HG02798 (cell line): ENCODE measurements around the gene AMDHD1.
"Not testable (repeated sequence)": the region's sequence is repeated elsewhere in the genome, so short reads cannot be mapped to it uniquely, and the experiment has no call there.

ENCODE experiments used
- ATAC-seq: cut with Tn5 transposase; IDR thresholded peaks from one replicate; pipeline ENCODE4 v1.9.1; 2021; ENCODE audit warnings: mild to moderate bottlenecking; ENCODE audit not compliant: unreplicated experiment, poor library complexity

The AMDHD1 gene

DNA sequence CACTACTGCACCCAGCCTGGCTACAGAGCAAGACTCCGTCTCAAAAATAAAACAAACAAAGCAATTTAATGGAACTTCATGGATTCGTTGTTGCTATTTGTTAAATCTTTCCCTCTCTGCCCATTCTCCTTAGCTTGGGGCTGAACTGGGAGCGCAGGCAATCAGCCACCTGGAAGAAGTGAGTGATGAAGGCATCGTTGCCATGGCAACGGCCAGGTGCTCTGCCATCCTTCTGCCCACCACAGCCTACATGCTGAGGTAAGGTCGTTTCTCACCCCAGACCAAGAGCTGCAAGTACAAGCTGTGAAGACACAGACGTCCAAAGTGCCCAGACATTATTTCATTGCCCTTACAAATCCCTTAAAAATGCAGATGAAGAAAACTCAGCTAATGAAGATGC lies 19.1 kb downstream of the AMDHD1 start:
- ATAC-seq, result no peak

GRCh38 chr12:95963096-95963495 lies 20.0 kb downstream of the AMDHD1 start:
- no peak for ATAC-seq

DNA sequence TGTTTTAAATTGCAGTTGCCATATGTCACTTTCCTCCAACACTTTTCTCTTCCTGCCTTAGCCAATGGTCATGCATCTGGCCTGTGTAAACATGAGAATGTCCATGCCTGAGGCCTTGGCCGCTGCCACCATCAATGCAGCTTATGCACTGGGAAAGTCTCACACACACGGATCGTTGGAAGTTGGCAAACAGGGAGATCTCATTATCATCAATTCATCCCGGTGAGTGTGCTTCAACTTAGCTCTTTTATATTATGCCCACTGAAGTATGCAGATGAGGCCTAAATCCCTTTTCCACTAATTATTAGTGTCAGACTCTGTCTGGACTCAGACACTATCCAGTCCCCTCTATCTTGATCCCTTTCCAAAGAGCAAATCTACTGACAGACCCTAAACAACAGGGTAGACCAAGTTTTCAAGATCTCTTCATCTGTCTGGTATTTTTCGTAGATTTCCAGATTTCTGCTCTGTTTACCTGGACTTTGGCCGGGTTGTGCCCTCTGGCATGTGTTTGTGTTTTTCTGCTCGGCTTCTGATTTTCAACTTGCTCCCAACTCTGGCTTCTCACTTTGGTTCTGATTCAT lies 23.2 kb downstream of the AMDHD1 start:
- ATAC-seq, result no peak

- ATAC-seq, result no peak
Observed at GRCh38 chr12:95967301-95967700, 24.2 kb downstream of the AMDHD1 start.

DNA sequence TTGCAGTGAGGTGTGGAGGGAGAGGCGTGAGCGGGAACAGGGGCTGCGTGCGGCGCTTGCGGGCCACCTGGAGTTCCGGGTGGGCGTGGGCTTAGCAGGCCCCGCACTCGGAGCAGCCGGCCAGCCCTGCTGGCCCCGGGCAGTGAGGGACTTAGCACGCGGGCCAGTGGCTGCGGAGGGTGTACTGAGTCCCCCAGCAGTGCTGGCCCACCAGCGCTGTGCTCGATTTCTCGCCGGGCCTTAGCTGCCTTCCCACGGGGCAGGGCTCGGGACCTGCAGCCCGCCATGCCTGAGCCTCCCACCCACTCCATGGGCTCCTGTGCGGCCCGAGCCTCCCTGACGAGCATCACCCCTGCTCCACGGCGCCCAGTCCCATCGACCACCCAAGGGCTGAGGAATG lies 26.0 kb downstream of the AMDHD1 start:
- ATAC-seq, result not testable (repeated sequence)

GRCh38 chr12:95970905-95971304 lies 27.8 kb downstream of the AMDHD1 start:
- ATAC-seq, result no peak

GRCh38 chr12:95972832-95973456 lies 29.8 kb downstream of the AMDHD1 start:
- ATAC-seq, result no peak

- ATAC-seq, result no peak
Observed at GRCh38 chr12:95974358-95974757, 31.2 kb downstream of the AMDHD1 start.

GRCh38 chr12:95975491-95975890 lies 32.4 kb downstream of the AMDHD1 start:
- ATAC-seq, result no peak

DNA sequence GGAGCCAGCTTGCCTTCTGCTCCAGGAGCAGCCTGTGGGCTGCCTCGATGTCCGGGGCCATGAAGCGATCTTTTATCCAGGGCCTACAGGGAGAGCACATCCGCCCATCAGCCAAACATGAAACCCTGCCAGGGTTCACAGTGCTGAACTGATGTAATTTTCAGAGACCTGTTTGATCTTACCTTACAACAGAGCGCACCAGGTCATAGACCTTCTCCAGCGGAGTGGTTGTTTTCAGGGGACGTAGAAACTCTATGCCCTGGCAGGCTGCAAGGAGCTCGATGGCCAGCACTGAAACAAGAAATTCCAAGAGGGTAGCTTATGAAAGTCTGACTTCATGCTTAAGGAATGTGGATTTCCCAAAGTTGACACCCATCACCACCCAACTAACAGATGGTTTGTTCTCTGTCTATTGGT lies 33.3 kb downstream of the AMDHD1 start:
- no peak for ATAC-seq

GRCh38 chr12:95977764-95978305 lies 34.7 kb downstream of the AMDHD1 start:
- no peak for ATAC-seq

DNA sequence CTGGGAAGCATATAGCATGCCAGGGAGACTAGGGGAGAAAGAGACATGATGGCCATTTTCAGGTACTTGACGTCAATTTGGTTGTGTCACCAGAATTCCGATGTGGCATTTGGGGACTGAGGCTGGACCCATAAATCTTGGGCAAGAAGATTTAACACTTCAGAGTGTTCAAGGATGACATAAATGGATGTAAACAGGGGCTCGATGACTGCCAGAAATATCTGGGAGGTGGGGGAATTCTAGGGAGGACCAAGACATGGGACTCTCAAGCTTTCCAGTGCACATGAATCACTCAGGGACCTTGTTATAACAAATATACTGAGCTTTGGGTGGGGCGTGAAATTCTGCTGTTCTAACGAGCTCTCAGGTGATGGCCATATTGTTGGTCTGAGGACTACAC lies 35.2 kb downstream of the AMDHD1 start:
- no peak for ATAC-seq

- ATAC-seq, result no peak
Observed at GRCh38 chr12:95978774-95979173, 35.6 kb downstream of the AMDHD1 start.

DNA sequence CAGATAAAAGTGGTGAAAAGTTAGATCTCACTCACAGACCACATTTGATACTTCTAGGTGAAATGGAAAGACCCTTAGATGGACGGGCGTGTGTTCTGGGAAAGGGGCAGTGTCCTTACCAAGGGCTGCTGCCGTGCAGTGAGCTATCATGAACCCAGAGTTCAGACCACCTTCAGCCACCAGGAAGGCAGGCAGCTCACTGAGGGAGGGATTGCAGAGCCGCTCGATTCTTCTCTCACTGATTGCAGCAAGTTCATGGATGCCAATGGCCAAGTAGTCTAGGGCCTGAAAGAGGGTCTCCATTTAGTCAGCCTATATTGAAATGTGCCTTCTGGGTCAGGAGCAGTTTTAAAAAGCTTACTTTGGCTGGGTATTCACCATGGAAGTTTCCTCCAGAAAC lies 37.3 kb downstream of the AMDHD1 start:
- no peak for ATAC-seq

GRCh38 chr12:95982602-95983001 lies 39.5 kb downstream of the AMDHD1 start:
- ATAC-seq, result no peak

DNA sequence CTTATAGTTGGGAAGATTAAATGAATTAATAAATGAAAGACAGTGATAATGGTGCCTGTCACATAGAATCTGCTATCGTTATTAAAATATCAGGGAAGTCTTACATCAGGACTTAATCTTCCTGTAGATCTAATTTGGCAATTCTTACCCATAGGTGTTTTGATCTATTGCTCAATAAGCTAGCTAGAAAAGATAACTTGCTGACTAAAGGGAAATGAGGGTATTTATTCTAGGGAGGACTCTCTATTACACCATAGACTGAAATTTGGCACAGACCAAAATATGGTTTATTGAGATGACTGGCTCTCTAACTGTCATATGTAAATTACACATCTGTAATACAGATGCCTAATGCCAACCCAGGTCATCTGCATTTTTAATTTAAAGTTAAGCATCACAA lies 41.6 kb downstream of the AMDHD1 start:
- ATAC-seq, result no peak

GRCh38 chr12:95986635-95987570 lies 43.8 kb downstream of the AMDHD1 start:
- no peak for ATAC-seq

DNA sequence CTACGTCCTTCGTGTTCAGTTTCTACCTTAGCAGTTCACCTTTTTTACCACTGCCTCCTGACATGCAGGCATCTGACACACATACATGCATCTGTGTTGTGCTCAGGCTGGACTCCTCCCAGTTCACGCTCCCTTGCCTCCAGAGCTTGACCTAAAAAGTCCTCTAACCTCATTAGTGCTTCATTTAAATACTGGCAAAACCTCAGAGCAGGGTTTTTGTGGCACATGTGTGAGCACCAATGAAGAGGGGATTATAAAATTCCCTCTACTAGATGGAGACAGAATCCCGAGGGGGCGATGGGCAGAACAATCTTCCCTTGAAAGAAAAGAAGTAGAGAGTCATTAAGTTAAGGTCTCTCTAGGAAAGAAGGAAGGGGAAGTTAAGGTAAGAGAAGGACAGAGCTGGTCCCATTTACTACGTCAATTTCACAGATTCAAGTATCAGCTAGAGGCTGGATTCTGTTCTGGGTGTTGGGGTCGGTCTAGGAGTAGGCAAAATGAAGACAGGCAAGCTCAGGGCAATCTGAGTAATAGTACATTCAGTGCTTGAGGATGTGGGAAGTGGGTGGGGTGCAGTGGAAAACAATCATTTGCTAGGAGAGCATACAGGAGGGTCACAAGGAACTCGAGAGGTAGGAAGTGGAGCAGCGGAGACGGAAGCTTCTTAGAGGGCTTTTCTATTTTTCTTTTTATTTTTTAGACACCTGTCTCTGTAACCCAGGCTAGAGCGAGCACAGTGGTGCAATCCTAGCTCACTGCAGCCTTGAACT lies 45.6 kb downstream of the AMDHD1 start:
- no peak for ATAC-seq

DNA sequence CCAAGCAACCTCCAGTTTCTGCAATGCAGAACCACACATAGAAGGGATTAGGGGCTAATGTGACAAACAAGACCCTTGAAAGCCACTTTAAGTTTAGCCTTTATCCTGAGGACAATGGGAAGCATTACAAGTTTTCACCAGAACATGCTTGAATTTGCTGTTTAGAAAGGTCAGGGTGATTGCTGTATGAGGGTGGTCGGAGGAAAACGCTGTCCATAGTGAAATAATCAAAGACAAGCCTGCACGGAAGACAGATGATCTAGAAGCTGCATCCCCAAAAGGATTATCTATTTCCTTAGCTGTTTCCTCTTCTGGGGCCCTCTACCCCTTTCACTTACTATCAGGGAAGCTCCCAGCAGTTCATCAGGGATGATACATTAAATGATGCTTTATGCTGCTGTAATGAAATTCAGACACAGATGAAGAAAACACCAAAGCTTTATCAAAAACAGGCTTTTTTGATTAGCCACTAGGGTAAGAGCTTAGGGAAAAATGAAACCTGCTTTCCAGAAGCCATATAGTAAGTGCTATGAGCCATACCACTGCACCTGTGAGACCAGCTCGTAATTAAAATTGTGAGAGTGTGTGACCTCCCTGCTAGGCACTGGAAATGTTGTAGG lies 46.5 kb downstream of the AMDHD1 start:
- no peak for ATAC-seq

DNA sequence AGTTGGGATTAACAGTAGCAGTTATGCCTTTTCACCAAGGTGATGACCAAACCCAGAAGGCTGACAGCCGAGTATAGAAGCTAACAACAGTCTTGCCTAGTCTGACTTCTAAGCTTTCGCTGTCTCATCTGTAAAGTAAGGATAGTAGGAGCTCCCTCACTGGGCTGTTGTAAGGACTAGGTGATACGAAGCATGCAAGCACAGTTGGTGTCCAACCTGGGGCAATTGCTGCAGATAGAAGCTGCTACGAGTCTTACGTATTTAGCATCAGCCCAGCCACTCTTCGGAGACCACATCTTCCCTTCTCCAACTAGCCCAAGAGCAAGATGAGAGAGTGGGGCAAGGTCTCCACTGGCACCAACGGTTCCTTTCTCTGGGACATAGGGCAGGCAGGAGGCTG lies 47.0 kb downstream of the AMDHD1 start:
- no peak for ATAC-seq
